GM18505 (cell line): ENCODE measurements around the gene BAIAP2L2.
"Not testable (repeated sequence)": the region's sequence is repeated elsewhere in the genome, so short reads cannot be mapped to it uniquely, and the experiment has no call there.

Experiments
- ATAC-seq: cut with Tn5 transposase; IDR thresholded peaks from one replicate; pipeline ENCODE4 v1.9.1; 2021; ENCODE audit not compliant: unreplicated experiment
- POLR2A ChIP-seq: IDR thresholded peaks from 4 replicates; pipeline ENCODE4 v1.6.1; 2011; ENCODE audit warnings: borderline replicate concordance; ENCODE audit not compliant: insufficient read depth, insufficient read length; ENCODE audit errors: extremely low read depth

Gene BAIAP2L2

DNA sequence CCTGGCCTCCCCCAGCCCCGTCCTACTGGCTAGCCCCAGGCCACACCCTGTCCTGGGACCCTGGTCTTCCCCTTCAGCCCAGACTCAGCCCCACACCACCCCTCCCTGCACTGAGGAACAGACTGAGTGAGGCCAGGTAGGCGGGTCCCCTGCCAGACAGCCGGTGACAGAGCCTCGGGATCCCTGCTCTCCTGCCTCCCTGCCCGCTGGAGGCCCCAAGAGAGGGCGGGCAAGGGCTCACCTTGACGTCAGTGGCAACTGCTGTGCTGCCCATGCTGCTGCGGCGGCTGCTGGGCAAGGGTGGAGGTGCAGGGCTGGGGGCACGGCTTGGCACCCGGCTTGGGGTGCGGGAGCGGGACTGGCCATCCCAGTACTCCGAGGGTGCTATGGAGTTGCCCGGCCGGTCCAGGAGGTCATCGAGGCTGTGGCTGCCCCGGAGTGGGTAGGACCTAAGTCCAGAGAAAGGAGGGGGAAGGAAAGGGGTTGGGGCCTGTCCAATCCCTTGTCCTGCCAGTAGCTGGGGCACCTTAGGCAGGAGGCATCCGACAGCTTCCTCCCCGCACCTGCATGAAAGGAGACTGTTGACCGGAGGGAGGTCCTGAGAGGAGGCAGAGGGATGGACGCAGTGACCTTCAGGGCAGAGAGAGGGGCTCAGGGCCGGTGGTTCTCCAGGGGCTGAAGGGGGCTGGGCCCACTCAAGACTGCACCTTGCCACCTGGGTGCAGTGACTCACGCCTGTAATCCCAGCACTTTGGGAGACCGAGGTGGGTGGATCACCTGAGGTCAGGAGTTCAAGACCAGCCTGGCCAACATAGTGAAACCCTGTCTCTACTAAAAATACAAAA is 24.3 kb downstream of the BAIAP2L2 start:
- no peak for TF ChIP-seq POLR2A
- ATAC-seq: no peak

DNA sequence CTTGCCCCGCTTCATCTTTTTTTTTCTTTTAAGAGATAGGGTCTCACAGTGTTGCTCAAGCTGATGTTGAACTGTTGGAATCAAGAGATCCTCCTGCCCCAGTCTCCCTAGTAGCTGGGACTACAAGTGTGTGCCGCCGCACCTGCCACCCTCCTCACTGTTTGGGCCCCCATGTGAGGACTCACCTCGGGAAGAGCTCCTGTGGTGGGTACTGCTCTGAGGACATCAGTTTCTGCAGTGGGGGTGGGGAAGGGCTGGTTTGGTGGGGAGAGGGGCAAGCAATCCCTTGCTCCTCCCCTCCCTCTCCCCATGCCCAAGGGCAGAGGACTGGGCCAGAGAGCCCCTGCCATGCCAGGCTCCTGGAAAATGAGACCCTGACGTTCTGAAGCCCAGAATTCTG is 25.0 kb downstream of the BAIAP2L2 start:
- no peak for ATAC-seq
- TF ChIP-seq POLR2A: no peak

DNA sequence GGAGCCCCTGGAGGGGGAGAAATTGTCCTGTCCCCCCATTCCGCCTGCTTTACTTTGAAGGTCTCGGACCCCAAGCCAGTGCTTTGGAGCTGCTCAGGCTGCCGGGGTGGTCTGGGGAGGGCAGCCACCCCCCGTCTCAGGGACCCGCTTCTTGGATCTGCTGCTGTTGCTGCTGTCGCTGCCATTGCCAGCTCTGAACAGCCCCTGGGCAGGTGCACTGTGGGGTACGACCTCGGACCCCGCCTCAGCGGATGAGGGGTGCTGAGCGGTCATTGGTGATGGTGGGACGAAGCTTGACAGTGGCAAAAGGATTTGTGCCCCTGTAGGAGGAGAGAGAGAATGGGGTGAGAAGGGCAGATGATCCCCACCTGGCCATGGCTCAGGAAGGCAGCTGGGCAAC is 25.4 kb downstream of the BAIAP2L2 start:
- TF ChIP-seq POLR2A: no peak
- ATAC-seq: no peak

DNA sequence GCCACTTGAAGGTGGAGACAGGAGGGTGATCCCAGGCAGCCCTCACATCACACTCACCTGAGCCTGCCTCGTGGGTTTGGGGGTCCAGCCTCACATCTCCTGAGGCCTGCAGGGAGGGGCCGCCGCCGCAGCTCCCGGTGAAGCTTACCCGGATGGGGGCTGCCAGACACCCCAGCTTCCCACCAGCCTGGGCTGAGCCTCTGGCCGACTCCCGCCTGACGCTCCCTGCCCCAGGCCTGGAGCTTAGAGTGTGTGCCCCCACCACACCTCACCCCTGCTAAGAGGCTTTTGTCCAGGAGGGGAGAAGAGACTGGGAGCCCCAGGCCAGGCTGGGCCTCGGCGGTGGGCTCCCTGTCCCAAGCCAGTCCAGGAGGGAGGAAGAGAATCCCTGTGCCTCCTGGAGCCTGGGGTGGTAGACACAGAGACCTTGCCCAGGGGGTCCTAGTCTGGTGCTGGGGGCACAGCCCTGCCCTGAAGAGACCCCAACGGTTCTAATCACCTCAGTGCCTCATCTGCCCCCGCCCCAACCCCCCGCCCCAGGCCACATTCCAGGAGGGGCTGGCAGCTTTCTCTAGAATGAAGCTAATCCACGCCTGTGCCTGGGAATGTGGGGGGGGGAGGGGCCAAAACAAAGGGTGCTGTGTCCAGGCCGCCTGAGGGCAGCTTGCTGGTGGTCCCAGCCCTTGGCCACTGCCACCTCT is 26.4 kb downstream of the BAIAP2L2 start, which contains the start of gene SLC16A8:
SLC16A8 (minus strand) TSS at position 254 of the 701 bp plus-strand sequence. CDS start 1,311 bp downstream, outside the sequence.
- no peak for TF ChIP-seq POLR2A
- no peak for ATAC-seq

DNA sequence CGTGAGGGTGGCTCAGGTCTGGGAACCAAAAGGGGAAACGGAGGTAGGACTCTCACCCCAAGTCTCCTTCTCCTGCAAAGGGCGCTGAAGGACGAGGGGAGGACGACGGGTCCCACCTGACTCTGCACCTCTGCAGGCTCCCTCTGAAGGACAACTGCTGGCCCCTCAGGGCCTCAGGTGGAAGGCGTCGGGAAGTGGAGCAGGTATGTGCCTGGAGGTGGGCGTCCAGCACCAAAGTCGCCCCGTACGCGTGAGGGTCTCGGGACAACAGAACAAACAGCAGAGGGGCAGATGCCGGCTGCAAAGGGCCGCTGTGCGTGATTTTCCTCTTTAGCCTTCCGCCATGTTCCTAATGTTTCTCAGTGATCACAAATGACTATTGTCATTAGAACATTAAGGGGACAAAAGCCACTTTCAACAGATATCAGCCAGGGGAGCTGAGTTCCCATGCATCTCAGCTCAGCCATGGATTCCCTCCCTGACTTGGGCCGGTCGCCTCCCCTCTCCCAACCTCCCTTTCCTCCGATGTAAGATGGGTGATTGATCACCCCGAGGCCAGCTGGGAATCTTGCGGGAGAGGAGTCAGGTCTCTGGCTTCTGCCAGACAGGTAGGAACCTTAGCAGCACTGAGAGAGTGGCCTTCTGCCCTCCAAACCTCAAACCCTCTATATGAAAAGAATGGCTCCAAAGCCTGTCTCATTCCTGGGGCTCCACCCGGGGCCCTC is 27.3 kb downstream of the BAIAP2L2 start:
- no peak for ATAC-seq
- TF ChIP-seq POLR2A: no peak

DNA sequence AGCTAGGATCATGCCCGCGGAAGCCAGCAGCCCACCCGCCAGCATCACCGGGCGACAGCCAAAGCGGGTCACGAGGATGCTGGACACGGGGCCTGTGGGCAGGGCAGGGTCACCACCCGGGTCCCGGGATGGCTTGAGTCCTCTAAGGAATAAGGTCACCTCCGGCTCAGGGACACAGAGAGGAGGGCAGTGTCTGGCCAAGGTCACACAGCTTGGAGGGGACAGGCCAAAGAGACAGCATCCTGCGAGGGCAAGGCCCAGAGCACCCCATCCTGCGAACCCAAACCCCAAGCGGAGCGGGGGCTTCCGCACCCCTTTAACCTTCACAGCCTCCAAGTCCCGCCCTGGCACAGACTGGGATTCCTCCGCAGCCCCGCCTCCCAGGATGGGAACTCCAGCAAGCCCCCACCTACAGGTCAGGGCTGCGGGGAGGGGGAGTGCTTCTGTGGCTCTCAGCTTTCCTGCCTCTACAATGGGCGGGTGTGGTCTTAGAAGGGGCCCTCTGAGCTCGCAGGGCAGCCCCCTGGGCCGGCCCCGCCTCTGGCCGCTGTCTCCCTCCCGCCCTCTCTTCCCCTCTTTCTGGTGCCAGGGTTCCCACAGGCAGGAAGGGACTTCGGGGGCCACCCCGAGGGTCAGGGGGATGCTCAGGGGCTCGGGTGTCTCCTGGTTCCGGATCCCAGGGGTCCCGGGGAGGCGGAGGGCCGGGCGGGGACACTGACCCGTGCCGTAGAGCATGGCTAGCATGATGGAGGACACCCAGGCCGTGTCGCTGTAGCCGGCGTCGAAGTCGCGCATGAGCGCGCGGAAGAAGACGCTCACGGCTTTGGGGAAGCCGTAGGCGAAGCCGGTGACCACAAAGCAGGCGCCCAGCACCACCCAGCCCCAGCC is 28.3 kb downstream of the BAIAP2L2 start:
- no peak for TF ChIP-seq POLR2A
- ATAC-seq: no peak

DNA sequence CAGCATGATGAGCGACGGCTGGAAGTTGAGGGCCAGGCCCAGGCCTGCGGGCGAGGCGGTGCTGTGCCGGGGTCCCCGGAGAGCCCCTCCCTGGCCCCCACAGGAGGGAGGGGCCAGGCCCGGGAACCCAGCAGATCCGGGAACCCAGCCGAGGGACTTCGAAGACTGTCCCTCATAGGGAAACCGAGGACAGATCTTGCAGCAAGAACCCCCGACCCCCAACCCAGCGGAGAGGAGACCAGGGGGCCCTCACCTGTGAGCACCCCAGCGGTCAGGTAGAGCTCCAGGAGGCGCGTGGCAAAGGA is 28.9 kb downstream of the BAIAP2L2 start:
- no peak for TF ChIP-seq POLR2A
- ATAC-seq: no peak

DNA sequence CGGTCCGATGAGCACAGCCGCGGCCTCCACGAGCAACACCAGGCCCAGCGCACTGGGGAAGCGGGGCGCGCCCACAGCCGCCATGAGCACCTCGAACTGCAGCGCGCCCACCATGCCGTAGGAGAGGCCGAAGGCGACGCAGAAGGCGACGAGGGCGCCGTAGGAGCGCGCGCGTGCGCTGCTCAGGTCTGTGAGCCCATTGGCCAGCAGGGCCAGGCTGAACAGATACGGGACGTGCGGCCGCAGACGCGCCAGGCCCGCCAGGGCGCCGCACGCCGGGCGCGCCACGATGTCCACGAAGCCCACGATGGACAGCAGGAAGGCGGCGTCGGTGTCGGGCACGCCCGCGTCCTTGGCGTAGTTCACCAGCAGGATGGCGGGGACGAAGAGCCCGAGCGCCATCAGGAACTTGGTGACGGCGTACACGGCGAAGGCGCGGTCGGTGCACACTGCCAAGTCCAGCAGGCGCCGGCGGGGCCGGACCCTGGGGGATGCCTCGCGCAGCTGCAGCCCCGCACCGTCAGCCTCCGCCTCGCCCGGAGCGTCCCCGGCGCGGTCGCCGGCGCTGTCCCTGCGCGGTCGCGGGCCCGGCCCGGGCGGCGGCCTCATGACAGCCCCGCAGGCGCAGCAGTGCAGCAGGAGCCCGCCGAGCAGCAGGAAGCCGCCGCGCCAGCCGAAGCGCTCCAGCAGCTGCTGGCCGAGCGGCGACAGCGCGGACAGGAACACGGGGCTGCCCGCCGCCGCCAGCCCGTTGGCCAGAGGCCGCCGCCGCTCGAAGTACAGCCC is 29.4 kb downstream of the BAIAP2L2 start:
- ATAC-seq: no peak
- no peak for TF ChIP-seq POLR2A

DNA sequence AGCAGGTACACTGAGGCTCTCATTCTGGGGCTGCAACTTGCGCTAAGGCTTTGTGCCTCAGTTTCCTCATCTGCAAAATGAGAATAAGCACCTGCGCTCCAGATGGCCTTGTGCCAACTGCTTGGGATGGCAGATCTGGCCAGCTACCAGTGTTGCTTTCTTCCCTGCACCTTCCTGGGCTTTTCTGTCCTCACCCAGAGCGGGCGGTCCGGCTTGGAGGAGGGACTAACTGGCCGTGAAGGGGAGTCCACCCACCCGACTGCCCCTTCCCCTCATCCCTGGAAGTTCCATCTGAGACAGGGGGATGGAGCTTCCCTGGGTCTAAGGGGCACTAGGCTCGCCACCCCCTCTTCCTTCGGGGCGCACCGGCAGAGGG is 30.0 kb downstream of the BAIAP2L2 start:
- no peak for TF ChIP-seq POLR2A

DNA sequence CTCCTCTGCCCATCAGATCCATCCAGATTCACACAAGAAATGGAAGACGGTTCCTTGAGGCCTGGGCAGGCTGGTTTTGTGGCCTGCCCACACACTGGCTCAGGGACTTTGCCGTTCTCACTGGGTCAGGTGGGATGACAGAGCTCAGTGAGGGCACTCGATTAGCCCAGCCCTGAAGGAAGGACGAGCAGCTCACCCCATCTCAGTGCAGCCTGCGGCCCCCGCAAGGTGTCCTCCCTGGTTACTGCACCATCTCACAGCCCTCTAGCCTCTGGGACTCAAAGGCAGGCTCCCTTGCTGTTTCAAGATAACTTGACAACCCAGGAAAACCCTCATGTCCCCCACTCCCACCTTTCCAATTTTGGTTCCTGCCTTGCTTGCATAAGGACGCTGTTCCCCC is 30.7 kb downstream of the BAIAP2L2 start:
- ATAC-seq: no peak
- TF ChIP-seq POLR2A: no peak

More for the DNA sequence above, 30.0 kb downstream of the BAIAP2L2 start:
- no peak for ATAC-seq

DNA sequence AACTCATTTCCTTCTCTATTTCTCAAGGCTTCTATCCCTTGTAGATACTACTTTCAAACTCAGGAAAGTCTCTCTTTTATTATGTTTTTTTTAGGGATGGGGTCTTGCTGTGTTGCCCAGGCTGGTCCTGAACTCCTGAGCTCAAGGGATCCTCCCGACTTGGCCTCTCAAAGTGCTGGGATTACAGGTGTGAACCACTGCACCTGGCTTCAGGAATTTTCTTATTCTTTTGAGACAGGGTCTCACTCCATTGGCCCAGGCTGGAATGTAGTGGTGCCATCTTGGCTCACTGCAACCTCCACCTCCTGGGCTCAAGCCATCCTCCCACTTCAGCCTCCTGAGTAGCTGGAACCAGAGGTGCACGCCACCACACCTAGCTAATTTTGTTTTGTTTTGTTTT is 31.3 kb downstream of the BAIAP2L2 start:
- not testable (repeated sequence) for ATAC-seq
